Neutrophil (primary cell): ENCODE results near the gene TM2D1.

Source experiments
- H3K27ac ChIP-seq: fragments of 200-600 bp; sonication (generic); 2 replicates; pipeline ENCODE4 v1.5.1; 2016; ENCODE audit warnings: mild to moderate bottlenecking, moderate library complexity
- H3K27me3 ChIP-seq: fragments of 200-600 bp; sonication (generic); 2 replicates; pipeline ENCODE4 v1.6.0; 2016; ENCODE audit warnings: mild to moderate bottlenecking
- H3K36me3 ChIP-seq: fragments of 200-600 bp; sonication (generic); 2 replicates; pipeline ENCODE4 v1.5.1; 2017
- H3K4me1 ChIP-seq, 2 experiments: fragments of 200-600 bp in 1 of 2; sonication (generic) in 1 of 2; 1 replicate in 1 of 2; 2 replicates in 1 of 2; pipeline versions ENCODE4 v1.5.1 to v1.6.1; 2013 to 2016; ENCODE audit warnings: low read depth in 1 of 2, low read length in 1 of 2, mild to moderate bottlenecking in 1 of 2, moderate library complexity in 1 of 2; ENCODE audit not compliant: control insufficient read depth in 1 of 2, insufficient read depth in 1 of 2
- H3K4me3 ChIP-seq, 2 experiments: fragments of 200-600 bp in 1 of 2; sonication (generic) in 1 of 2; 1 replicate in 1 of 2; 2 replicates in 1 of 2; pipeline ENCODE4 v1.5.1; 2013 to 2016; ENCODE audit warnings: low read depth in 1 of 2, low read length in 1 of 2, mild to moderate bottlenecking in 1 of 2, moderate library complexity in 1 of 2
- H3K9me3 ChIP-seq: fragments of 200-600 bp; sonication (generic); 2 replicates; pipeline ENCODE4 v1.5.1; 2016
- CTCF ChIP-seq: fragments of 200-600 bp; sonication (generic); IDR thresholded peaks from 2 replicates; pipeline ENCODE4 v1.5.1; 2016; ENCODE audit warnings: antibody characterized with exemption

Gene TM2D1

GRCh38 chr1:61648983-61649742 lies 75.8 kb downstream of the TM2D1 start:
- Histone ChIP-seq H3K27ac (no peak overlapping the region), H3K4me1 (no peaks in the 10 kb centered on the region), H3K4me3 (no peak overlapping the region), H3K27me3 (no peaks in the 10 kb centered on the region), H3K36me3 (no peaks in the 10 kb centered on the region), H3K9me3 (no peaks in the 10 kb centered on the region)
- no peak for TF ChIP-seq CTCF

GRCh38 chr1:61647142-61647541 lies 77.8 kb downstream of the TM2D1 start:
- Histone ChIP-seq H3K27me3 (no peaks in the 10 kb centered on the region), H3K36me3 (no peaks in the 10 kb centered on the region), H3K9me3 (no peaks in the 10 kb centered on the region), H3K4me3 (no peak overlapping the region), H3K4me1 (peaks cover under 1 to 6% of the 10 kb centered on the region in 2 experiments), H3K27ac (no peak overlapping the region)
- TF ChIP-seq CTCF = no peak

- H3K27me3 ChIP-seq = no peaks in the 10 kb centered on the region
- no peak overlapping the region for H3K27ac ChIP-seq
- H3K36me3 ChIP-seq = no peaks in the 10 kb centered on the region
- H3K9me3 ChIP-seq = no peaks in the 10 kb centered on the region
- H3K4me1 ChIP-seq = peaks cover 15 to 20% of the 10 kb centered on the region in 2 experiments
- TF ChIP-seq CTCF = no peak
- no peak overlapping the region for H3K4me3 ChIP-seq
These were observed 79.5 kb downstream of the TM2D1 start for GRCh38 chr1:61645476-61645875.

GRCh38 chr1:61644303-61644702 lies 80.6 kb downstream of the TM2D1 start:
- no peak overlapping the region for H3K27ac ChIP-seq
- no peaks in the 10 kb centered on the region for H3K36me3 ChIP-seq
- H3K9me3 ChIP-seq = no peaks in the 10 kb centered on the region
- H3K27me3 ChIP-seq = no peaks in the 10 kb centered on the region
- TF ChIP-seq CTCF = no peak
- peaks cover 15 to 20% of the 10 kb centered on the region in 2 experiments for H3K4me1 ChIP-seq
- H3K4me3 ChIP-seq = no peak overlapping the region

- Histone ChIP-seq H3K4me1 (peaks cover 15 to 20% of the 10 kb centered on the region in 2 experiments), H3K4me3 (no peak overlapping the region), H3K36me3 (no peaks in the 10 kb centered on the region), H3K9me3 (no peaks in the 10 kb centered on the region), H3K27ac (no peak overlapping the region), H3K27me3 (no peaks in the 10 kb centered on the region)
- TF ChIP-seq CTCF = no peak
These were observed 82.3 kb downstream of the TM2D1 start for GRCh38 chr1:61642475-61643232.
